Right hindlimb (tissue), 1 donor: ENCODE measurements around the gene TNNI3K.
"Not testable (repeated sequence)": the region's sequence is repeated elsewhere in the genome, so short reads cannot be mapped to it uniquely, and the experiment has no call there.

Source experiments
- DNase-seq: peaks from one replicate; pipeline ENCODE4 v3.0.0-alpha.2; 2018

TNNI3K gene

GRCh38 chr1:74235153-74235552, at the start of gene TNNI3K:
Gene TNNI3K (plus strand): TSS chr1:74235387. CDS start chr1:74235452, 65 bp downstream.
- no peak for DNase-seq

DNA sequence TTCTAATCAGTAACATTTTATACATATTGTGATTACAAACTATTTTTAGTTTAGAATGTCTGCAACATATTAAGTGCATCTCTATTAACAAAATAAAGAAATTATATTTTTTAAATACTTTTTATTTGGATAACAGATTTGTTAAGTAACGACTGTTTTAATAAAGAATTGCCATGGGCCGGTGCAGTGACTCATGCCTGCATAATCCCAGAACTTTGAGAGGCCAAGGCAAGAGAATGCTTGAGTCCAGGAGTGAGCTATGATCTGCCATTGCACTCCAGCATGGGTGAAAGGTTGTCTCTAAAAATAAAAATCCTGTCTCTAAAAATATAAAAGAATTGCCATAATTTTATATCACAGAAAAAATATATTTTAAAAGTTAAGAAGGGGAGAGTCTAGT, 41.3 kb upstream of the TNNI3K start:
- DNase-seq, result no peak

GRCh38 chr1:74195339-74195738, 39.8 kb upstream of the TNNI3K start:
- no peak for DNase-seq

- no peak for DNase-seq
Measured at GRCh38 chr1:74197255-74197654, 37.9 kb upstream of the TNNI3K start.

GRCh38 chr1:74197657-74198552, 37.3 kb upstream of the TNNI3K start, which contains the start of the genes FPGT and LRRIQ3:
Gene FPGT (plus strand): TSS chr1:74198242. CDS start chr1:74198279, 37 bp downstream.
Gene LRRIQ3 (minus strand): TSS chr1:74198176. CDS start chr1:74183684, 14,492 bp downstream.
- peak; percentile 98 for DNase-seq

DNA sequence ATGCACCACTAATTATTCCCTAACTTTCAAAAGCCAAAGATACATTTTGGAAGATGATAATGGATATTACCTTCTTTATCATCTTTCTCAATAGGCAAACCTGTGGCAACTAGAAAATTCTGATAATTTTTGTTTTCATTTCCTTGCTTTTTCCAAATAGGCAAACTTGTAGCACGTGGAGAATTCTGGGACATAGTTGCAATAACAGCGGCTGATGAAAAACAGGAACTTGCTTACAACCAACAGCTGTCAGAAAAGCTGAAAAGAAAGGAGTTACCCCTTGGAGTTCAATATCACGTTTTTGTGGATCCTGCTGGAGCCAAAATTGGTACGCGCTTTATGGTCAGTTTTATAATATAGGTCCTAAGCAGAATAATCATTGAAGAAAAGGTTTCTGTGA, 35.7 kb upstream of the TNNI3K start:
- no peak for DNase-seq

DNA sequence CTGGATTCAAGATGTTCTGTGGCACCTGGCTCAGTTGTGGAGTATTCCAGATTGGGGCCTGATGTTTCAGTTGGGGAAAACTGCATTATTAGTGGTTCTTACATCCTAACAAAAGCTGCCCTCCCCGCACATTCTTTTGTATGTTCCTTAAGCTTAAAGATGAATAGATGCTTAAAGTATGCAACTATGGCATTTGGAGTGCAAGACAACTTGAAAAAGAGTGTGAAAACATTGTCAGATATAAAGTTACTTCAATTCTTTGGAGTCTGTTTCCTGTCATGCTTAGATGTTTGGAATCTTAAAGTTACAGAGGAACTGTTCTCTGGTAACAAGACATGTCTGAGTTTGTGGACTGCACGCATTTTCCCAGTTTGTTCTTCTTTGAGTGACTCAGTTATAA, 29.9 kb upstream of the TNNI3K start:
- DNase-seq, result no peak

GRCh38 chr1:74215229-74215628, 20.0 kb upstream of the TNNI3K start:
- DNase-seq, result no peak

GRCh38 chr1:74222701-74223100, 12.5 kb upstream of the TNNI3K start:
- no peak for DNase-seq

DNA sequence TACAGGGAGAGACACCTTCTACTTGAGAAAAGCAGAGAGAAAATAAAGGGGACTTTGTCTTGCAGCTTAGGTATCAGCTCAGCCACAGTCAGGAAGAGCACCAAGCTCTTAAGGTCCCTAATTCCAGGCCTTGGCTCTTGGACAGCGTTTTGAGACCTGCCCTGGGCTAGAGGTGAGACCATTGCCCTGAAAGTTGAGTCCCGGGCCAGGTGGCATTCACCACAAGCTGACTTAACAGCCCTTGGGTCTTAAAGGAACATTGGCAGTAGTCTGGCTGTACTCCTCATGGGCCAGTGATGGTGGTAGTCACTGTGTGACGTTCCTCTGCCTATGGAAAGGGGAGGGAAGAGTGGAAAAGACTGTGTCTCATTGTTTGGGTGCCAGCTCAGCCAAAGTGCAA, 11.7 kb upstream of the TNNI3K start:
- no peak for DNase-seq

DNA sequence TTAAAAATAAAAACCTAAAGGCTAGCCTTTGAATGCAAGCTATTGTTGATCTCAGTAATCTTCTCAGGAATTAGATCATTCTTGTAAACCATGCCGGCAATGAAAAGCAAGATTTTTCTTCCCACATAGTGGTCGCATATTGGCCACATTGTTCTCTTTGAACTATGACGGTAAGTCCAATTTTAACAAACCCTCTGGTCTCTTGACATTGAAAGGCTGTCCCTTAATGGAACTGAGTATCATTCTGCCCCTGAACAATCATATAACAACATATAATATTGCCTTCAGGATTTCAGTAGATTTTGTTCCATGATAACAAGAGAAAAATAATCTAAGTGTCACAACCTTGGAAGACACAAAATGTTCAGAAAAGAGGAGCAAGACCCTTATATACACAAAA, 1.3 kb downstream of the TNNI3K start:
- DNase-seq, result no peak

DNA sequence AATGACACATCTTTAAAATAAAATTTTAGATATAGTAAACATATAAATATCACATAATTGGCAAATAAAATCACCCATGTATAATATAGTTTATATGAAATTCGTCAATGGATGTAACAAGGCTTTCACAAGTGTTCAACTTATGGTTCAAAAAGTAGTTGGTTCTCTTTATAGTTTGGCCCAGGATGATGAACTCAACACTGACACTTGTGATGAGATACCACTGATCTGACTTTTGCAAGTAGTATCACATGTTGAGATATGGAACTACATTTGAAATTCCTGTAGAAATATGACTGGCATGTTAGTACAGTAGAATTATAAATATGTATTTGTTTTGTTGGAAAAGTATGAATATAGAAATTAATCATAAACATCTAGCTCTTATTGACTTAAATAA, 1.8 kb downstream of the TNNI3K start:
- no peak for DNase-seq

DNA sequence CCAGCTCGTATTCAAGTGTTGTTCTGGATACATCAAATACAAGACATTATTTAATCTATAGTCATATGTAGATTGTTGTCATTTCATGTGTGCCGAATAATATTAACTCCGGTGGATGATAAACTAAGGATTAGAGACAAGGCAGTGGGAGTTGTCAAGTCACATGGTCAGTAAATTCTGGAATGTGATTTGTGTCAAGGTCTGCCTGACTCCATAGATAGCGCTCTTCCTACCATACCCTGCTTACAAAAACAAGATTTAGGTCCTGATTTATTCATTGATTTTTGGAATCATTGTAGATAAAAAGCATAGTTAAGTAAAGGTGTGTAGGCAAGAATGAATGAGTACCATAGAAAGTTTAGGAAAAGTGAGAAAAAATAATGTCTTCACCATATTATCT, 2.6 kb downstream of the TNNI3K start:
- DNase-seq, result no peak

GRCh38 chr1:74245168-74245772, 10.1 kb downstream of the TNNI3K start:
- no peak for DNase-seq

- no peak for DNase-seq
Measured at GRCh38 chr1:74246315-74246714, 11.1 kb downstream of the TNNI3K start.

DNA sequence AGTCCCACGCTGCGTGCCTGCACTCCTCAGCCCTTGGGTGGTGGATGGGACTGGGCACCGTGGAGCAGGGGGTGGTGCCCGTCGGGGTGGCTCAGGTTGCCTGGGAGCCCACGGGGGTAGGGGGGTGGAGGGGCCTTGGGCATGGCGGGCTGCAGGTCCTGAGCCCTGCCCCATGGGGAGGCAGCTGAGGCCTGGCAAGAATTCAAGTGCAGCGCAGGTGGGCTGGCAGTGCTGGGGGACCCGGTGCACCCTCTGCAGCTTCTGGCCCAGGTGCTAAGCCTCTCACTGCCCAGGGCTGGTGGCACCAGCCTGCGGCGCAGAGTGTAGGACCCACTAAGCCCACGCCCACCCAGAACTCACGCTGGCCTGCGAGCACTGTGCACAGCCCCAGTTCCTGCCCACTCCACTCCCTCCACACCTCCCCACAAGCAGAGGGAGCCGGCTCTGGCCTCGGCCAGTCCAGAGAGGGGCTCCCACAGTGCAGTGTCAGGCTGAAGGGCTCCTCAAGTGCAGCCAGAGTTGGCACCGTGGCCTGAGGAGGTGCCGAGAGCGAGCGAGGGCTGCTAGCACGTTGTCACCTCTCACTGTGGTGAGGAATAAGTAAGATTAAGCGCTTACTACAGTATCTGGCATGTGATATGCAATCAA, 12.8 kb downstream of the TNNI3K start:
- DNase-seq, result no peak

- not testable (repeated sequence) for DNase-seq
Measured at GRCh38 chr1:74253243-74253824, 18.1 kb downstream of the TNNI3K start.

DNA sequence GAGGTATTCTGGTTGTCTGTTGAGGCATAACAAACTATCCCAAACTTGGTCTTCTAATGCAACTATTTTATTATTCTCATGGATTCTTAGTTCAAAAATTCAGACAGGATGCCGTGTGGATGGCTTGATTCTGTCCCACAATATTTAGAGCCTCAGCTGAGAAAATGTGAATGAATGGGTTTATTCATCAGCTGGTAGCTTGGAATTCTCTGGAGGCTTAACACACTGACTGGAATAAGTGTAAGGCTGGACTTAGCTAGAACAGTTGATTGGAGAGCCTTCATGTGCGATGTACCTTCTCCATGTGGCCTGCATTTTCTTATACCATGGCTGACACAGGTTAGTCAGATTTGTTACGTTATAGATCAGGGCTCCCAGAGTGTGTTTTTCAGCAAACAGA, 30.8 kb downstream of the TNNI3K start:
- no peak for DNase-seq

- DNase-seq, result no peak
Measured at GRCh38 chr1:74271503-74271902, 36.3 kb downstream of the TNNI3K start.

GRCh38 chr1:74280642-74281396, 45.6 kb downstream of the TNNI3K start:
- no peak for DNase-seq

DNA sequence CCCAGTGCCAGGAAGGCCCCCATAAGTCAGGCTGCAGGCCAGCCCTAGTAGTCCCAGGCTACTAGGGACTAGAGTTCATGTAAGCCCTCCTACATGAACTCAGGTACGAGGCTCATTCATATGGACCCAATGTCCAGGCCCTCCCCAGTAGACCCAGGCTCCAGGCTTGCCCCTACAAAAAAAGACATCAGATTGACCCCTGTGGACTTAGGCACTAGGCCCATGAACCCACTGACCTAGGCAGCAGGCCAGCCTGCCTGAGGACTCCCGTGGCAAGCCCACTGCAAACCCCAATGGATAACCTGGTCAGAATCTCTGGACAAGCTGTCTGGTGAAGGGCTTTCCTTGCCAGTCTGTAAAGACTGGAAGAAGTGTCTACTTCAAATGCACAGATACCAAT, 51.2 kb downstream of the TNNI3K start:
- no peak for DNase-seq

DNA sequence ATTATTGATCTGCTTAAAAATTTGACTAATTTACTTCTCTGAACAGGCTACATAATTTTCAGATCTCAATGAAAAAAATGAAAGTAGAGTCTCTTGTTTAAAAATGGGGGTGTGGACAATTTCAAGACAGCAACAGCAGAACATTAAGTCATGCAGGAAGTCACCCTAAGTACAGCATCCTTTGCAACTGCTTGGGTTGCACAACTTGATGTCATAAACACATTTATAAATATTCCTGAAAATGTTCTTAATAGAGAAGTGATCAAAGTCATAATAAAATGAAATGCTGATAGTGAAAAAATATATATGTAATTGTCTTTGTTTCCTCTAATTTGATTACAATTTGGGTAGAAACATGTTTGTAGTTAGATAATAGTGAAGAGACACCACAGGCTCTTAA, 79.3 kb downstream of the TNNI3K start:
- no peak for DNase-seq

- DNase-seq, result no peak
Measured at GRCh38 chr1:74316302-74316701, 81.1 kb downstream of the TNNI3K start.
